Measurements from ENCODE around the gene HOXD3. TPM values are rescaled to one million over a fixed set of nuclear protein-coding genes. Genes with fewer than 3 reads are reported as not detected.

HOXD3 gene
- total RNA-seq, 4 donors from 2014 or later, result 2.0 to 9.1 (median 8.3) TPM

DNA sequence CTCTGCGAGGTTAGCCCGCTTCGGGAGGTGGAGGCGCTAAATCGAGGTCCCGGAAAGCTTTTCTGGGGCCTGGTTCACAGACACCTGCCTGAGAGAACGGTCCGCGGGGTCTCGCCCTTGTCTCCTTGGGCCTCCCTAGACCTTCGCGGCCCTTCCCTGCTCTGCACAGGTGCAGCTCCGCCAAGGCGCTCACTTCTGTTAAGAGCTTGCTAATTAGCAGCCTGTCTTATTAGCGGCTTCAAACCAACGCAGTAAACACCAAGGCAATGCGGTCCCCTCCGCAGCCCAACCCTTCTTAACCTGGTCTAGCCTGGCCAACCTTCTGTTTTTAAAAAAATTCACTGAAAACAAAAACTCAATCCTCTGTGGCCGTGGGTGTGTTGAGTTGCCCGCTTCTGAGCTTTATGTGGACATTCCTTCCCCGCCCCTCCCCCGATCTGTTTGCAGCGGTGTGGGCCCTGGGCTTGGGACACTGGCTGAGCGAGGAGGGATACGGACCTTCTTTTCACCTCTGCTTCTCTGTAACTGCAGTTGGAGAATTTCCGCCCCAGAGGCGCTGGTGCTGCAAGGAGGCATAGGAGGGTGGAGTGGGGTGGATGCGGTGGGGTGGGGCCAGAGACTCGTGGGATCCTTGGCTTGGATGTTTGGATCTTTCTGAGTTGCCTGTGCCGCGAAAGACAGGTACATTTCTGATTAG, 9.2 kb upstream of the HOXD3 start:
- H3K27ac ChIP-seq, result no peak overlapping the region
- H3K36me3 ChIP-seq, result peaks cover 0 to 8% (median 0%) of the 10 kb centered on the region in 3 donors
- H3K4me3 ChIP-seq, result no peak overlapping the region
- H3K9me3 ChIP-seq, result no peaks in the 10 kb centered on the region
- TF ChIP-seq POLR2A (IDR thresholded peaks at IDR 0.05), result no peak
- TF ChIP-seq, protein P1, sequence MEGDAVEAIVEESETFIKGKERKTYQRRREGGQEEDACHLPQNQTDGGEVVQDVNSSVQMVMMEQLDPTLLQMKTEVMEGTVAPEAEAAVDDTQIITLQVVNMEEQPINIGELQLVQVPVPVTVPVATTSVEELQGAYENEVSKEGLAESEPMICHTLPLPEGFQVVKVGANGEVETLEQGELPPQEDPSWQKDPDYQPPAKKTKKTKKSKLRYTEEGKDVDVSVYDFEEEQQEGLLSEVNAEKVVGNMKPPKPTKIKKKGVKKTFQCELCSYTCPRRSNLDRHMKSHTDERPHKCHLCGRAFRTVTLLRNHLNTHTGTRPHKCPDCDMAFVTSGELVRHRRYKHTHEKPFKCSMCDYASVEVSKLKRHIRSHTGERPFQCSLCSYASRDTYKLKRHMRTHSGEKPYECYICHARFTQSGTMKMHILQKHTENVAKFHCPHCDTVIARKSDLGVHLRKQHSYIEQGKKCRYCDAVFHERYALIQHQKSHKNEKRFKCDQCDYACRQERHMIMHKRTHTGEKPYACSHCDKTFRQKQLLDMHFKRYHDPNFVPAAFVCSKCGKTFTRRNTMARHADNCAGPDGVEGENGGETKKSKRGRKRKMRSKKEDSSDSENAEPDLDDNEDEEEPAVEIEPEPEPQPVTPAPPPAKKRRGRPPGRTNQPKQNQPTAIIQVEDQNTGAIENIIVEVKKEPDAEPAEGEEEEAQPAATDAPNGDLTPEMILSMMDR (IDR thresholded peaks at IDR 0.05), result no peak
- peaks cover 0 to 15% (median 0%) of the 10 kb centered on the region in 4 donors for H3K4me1 ChIP-seq
- no peak for DNase-seq
- H3K27me3 ChIP-seq, result no peaks in the 10 kb centered on the region

DNA sequence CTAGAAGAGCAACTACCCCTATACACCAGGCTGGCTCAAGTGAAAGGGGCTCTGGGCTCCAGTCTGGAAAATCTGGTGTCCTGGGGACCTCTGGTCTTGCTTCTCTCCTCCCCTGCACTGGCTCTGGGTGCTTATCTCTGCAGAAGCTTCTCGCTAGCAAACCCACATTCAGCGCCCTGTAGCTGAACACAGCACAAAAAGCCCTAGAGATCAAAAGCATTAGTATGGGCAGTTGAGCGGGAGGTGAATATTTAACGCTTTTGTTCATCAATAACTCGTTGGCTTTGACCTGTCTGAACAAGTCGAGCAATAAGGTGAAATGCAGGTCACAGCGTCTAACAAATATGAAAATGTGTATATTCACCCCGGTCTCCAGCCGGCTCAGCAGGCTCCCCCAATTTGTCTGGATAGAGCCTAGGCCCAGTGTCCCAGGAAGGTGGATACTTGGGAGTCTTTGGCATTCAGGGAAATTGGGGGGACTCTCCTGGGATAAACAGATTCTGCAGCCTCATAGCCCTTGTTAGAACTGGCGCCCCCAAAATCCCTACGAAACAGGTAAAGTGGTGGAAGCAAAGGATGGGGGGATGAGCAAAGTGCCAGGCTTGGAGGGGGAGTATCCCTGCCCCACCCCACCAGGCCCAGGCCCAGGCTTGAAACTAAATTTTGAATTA, 8.2 kb upstream of the HOXD3 start:
- H3K27me3 ChIP-seq, result no peaks in the 10 kb centered on the region
- DNase-seq, result no peak
- H3K36me3 ChIP-seq, result peaks cover 0 to 11% (median 0%) of the 10 kb centered on the region in 3 donors
- H3K4me1 ChIP-seq, result peaks cover 0 to 15% (median 0%) of the 10 kb centered on the region in 4 donors
- H3K9me3 ChIP-seq, result no peaks in the 10 kb centered on the region
- H3K27ac ChIP-seq, result no peak overlapping the region
- no peak overlapping the region for H3K4me3 ChIP-seq
- TF ChIP-seq, protein P1 (IDR thresholded peaks at IDR 0.05), result no peak
- TF ChIP-seq POLR2A (IDR thresholded peaks at IDR 0.05), result no peak

DNA sequence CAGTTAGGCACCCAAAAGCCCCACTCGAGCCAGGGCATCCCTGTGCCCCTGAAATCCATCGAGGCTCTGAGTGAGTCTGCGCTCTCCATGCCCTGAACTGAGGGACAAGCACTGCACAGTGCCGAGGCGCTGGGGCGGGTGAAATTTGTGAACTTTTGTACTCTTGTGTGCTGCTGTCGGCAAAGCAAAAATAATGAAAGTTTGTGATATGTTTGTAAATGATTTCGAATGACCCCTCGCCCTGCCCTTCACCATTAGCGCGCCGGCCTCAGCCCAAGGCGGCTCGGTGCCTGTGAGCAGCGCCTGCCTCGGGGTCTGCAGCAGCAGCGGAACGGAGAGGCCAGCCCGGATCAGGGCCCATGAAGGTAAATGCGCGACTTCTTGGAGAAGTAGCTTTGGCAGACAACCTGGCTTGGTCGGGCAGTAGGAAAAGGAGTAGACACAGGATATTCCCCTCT, 7.6 kb upstream of the HOXD3 start:
- Histone ChIP-seq H3K9me3 (no peaks in the 10 kb centered on the region), H3K36me3 (peaks cover 0 to 11% (median 0%) of the 10 kb centered on the region in 3 donors), H3K27me3 (no peaks in the 10 kb centered on the region), H3K4me3 (no peak overlapping the region), H3K27ac (no peak overlapping the region), H3K4me1 (peaks cover 0 to 15% (median 0%) of the 10 kb centered on the region in 4 donors)
- DNase-seq, result no peak
- TF ChIP-seq POLR2A (IDR thresholded peaks at IDR 0.05), result no peak
- TF ChIP-seq, protein P1 (IDR thresholded peaks at IDR 0.05), result no peak

DNA sequence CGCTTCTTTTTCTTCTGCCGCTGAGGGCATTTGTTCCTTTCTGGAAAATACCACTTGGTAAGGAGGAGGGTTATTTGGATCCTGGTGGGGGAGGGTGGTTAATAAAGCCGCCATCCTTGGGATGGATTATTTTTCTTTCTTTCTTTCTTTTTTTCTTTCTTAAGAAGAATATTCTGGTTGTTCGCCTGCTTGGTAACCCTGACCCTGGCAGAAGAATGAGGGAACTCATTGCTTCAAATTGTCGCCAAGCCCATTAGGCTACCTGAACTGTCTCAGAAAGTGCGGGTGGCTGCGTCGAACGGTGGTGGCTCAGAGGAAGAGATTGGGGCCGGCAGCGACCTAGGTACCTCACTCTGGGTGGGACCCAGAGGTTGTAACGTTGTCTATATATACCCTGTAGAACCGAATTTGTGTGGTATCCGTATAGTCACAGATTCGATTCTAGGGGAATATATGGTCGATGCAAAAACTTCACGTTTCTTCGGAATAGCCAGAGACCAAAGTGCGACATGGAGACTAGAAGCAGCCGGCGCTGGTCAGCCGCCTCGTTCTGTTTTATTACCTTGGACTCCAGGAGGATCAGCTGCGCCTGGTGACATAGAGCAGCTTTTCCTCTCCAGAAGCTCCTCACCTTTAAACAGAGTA, 7.0 kb upstream of the HOXD3 start:
- Histone ChIP-seq H3K4me1 (peaks cover 0 to 12% (median 0%) of the 10 kb centered on the region in 4 donors), H3K27ac (no peak overlapping the region), H3K27me3 (no peaks in the 10 kb centered on the region), H3K36me3 (peaks cover 0 to 11% (median 0%) of the 10 kb centered on the region in 3 donors), H3K9me3 (no peaks in the 10 kb centered on the region), H3K4me3 (no peak overlapping the region)
- DNase-seq, result no peak
- TF ChIP-seq, protein P1 (IDR thresholded peaks at IDR 0.05), result no peak
- no peak for TF ChIP-seq POLR2A (IDR thresholded peaks at IDR 0.05)

DNA sequence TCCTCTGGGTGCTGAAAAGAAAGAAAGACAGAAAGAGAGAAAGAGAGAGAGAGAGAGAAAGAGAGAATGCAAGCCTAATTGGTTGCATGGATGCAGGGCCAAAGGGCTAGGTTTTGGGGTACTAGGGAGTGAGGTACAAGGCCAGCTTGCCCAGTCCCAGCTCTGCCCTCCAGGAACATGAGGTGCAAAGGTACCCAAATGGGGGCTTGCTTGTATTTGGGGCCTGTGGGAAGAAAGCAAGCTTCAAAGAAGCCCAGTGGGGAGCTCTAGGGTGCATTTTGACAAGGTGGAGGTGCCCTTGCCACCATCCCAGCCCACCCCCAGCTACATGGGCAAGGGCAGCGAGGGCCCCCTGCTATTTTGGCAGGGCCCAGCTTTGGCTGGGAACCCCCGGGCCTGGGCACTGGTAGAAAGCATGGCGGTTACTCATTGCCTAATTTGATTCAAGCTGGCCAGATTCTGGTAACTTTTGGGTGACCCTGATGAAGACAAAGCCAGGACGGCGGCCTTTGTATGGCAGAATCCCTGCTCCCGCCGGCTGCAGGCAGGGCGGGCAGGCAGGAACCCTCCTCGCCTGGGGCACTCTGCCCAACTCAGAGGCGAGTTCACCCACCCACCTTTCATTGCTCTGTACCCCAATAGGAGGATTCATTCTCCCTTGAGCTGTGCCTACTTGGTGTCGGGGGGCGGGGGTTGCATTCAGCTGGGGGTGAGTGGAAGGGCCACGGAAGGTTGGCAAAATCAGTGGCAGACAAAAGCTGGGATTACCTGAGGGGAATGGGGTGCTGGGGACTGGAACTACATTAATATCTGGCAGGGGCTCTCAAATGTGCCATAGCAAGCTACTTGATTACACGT, 6.3 kb upstream of the HOXD3 start:
- no peak for TF ChIP-seq POLR2A (IDR thresholded peaks at IDR 0.05)
- TF ChIP-seq, protein P1 (IDR thresholded peaks at IDR 0.05), result no peak
- no peak overlapping the region for H3K4me3 ChIP-seq
- H3K4me1 ChIP-seq, result peaks cover 0 to 4% (median 0%) of the 10 kb centered on the region in 4 donors
- H3K9me3 ChIP-seq, result no peaks in the 10 kb centered on the region
- H3K27me3 ChIP-seq, result no peaks in the 10 kb centered on the region
- peaks cover 0 to 11% (median 0%) of the 10 kb centered on the region in 3 donors for H3K36me3 ChIP-seq
- H3K27ac ChIP-seq, result no peak overlapping the region
- no peak for DNase-seq

Measured in Peyer's patch (tissue), 4 donors.